Ovary (tissue), 3 donors: ENCODE measurements around the gene FAM135A.

Source experiments
- EP300 ChIP-seq: sonication (generic); formaldehyde crosslinking; IDR thresholded peaks from one replicate; pipeline ENCODE4 v1.6.1; 2017; ENCODE audit warnings: antibody characterized with exemption
- TF ChIP-seq, protein P1 (sequence below), 3 donors: fragments of 450-650 bp in 2 of 3; fragments of 200-600 bp in 1 of 3; IDR thresholded peaks; one replicate each; pipeline versions ENCODE4 v1.5.1 to v1.8.0; 2016 to 2022; ENCODE audit warnings: antibody characterized with exemption in 3 of 3, mild to moderate bottlenecking in 1 of 3
- donor health status: DM: no; HTN: no; CAD: no.

DNA sequence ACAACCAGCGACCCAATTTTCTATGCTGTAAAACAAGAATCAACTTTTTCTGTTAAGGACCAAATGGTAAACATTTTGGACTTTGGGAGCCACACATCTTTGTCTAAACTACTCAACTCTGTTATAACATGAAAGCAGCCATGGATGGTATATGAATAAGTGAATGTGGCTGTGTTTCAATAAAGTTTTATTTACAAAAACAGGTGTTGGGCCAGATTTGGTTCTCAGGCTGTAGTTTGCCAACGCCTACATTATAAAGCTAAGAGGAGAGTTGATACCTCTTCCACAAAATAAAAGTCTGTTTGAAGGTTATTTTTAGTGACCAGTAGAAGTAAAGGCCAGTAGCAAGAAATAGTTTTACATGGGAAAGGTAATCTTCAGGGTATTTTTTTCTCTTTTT lies 93.0 kb downstream of the FAM135A start:
- TF ChIP-seq, protein P1, sequence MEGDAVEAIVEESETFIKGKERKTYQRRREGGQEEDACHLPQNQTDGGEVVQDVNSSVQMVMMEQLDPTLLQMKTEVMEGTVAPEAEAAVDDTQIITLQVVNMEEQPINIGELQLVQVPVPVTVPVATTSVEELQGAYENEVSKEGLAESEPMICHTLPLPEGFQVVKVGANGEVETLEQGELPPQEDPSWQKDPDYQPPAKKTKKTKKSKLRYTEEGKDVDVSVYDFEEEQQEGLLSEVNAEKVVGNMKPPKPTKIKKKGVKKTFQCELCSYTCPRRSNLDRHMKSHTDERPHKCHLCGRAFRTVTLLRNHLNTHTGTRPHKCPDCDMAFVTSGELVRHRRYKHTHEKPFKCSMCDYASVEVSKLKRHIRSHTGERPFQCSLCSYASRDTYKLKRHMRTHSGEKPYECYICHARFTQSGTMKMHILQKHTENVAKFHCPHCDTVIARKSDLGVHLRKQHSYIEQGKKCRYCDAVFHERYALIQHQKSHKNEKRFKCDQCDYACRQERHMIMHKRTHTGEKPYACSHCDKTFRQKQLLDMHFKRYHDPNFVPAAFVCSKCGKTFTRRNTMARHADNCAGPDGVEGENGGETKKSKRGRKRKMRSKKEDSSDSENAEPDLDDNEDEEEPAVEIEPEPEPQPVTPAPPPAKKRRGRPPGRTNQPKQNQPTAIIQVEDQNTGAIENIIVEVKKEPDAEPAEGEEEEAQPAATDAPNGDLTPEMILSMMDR (IDR thresholded peaks at IDR 0.05) = no peak
- no peak for TF ChIP-seq EP300
